Ishikawa (cell line): Measurements from ENCODE around the gene CFAP57.
A peak's percentile ranks its signal among the peaks of the same experiment; 100 is the strongest.

Experiments
- CEBPB ChIP-seq: IDR thresholded peaks from 2 replicates; pipeline ENCODE4 v1.6.1; 2012
- CREB1 ChIP-seq: IDR thresholded peaks from 2 replicates; pipeline ENCODE4 v1.6.1; 2012; ENCODE audit warnings: low read depth
- EGR1 ChIP-seq: IDR thresholded peaks from 2 replicates; pipeline ENCODE4 v1.6.1; 2012
- EP300 ChIP-seq: IDR thresholded peaks from 2 replicates; pipeline ENCODE4 v1.6.1; 2012; ENCODE audit warnings: borderline replicate concordance
- FOXM1 ChIP-seq: IDR thresholded peaks from 2 replicates; pipeline ENCODE4 v1.6.1; 2012; ENCODE audit warnings: low read depth, borderline replicate concordance
- MAX ChIP-seq: IDR thresholded peaks from 2 replicates; pipeline ENCODE4 v1.6.1; 2012
- NFIC ChIP-seq: IDR thresholded peaks from 2 replicates; pipeline ENCODE4 v1.6.1; 2012
- RAD21 ChIP-seq: IDR thresholded peaks from 2 replicates; pipeline ENCODE4 v1.6.1; 2012; ENCODE audit warnings: low read depth
- REST ChIP-seq: IDR thresholded peaks from 2 replicates; pipeline ENCODE4 v1.6.1; 2012; ENCODE audit warnings: low read depth, mild to moderate bottlenecking
- TAF1 ChIP-seq: IDR thresholded peaks from 2 replicates; pipeline ENCODE4 v1.6.1; 2012; ENCODE audit warnings: low read depth, mild to moderate bottlenecking
- TCF12 ChIP-seq: IDR thresholded peaks from 2 replicates; pipeline ENCODE4 v1.6.1; 2012; ENCODE audit warnings: low read depth
- TEAD4 ChIP-seq: IDR thresholded peaks from 2 replicates; pipeline ENCODE4 v1.6.1; 2012
- YY1 ChIP-seq: IDR thresholded peaks from 2 replicates; pipeline ENCODE4 v1.6.1; 2012; ENCODE audit warnings: low read depth
- ZBTB7A ChIP-seq: IDR thresholded peaks from 2 replicates; pipeline ENCODE4 v1.6.1; 2012; ENCODE audit warnings: low read depth
- TF ChIP-seq, protein P1 (sequence below): IDR thresholded peaks from 2 replicates; pipeline ENCODE4 v1.6.1; 2012

Gene CFAP57

GRCh38 chr1:43255438-43256210 is 83.5 kb downstream of the CFAP57 start:
- TF ChIP-seq FOXM1 (no peak), CREB1 (no peak), TEAD4 (no peak), NFIC (no peak), REST (no peak), TAF1 (no peak), CEBPB (no peak), RAD21 (no peak), ZBTB7A (no peak), TCF12 (no peak), MAX (no peak), YY1 (no peak)
- TF ChIP-seq, protein P1, sequence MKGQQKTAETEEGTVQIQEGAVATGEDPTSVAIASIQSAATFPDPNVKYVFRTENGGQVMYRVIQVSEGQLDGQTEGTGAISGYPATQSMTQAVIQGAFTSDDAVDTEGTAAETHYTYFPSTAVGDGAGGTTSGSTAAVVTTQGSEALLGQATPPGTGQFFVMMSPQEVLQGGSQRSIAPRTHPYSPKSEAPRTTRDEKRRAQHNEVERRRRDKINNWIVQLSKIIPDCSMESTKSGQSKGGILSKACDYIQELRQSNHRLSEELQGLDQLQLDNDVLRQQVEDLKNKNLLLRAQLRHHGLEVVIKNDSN = no peak

DNA sequence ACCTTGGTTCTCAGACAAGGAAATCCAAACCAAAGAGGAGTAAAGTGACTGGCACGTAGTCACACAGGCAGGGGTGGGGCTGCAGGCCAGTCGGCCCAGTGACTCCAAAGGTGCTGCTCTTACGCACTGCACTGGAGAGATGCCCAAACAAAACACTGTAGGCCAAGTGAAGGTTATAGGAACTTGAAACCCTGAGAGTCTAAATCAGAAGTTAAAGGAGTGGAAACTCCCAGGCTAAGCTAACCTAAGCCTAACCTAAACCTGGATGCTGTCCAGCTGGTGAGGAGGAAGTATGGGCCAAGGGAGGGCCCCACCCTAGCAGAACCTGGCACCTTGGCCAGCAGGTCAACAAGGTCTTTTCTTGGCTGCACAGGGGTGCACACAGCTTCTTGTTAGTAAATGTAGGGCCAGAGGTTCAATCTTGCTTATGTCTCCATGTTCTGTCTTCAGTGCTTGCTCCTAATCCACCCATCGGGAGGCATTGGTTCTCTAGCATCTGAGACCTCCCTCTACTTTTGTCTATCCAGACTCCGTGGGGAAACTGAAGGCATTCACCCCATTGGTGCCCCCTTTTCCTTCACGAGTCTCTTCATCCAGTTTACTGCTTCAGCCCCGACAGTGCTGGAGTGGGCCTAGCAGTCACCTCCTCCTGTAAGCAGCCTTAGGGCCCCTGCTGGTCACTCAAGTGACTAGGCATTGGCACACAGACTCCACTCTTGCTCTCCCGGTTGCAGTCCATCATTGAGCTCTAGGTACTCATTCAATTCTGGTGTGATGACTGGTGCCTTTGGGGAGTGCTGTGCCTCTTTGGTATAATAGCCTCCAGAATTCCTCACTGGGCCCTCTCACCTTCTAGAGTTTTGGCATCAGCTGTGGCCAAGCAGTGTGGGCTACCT is 84.8 kb downstream of the CFAP57 start:
- TF ChIP-seq FOXM1 = no peak
- TF ChIP-seq NFIC = peak; percentile 32

GRCh38 chr1:43258370-43258769 is 86.2 kb downstream of the CFAP57 start:
- TF ChIP-seq EP300 = no peak
- TF ChIP-seq YY1 = no peak
- TF ChIP-seq MAX = no peak
- TF ChIP-seq CREB1 = no peak
- no peak for TF ChIP-seq RAD21
- no peak for TF ChIP-seq TEAD4
- TF ChIP-seq CEBPB = no peak
- TF ChIP-seq FOXM1 = no peak
- TF ChIP-seq REST = no peak
- no peak for TF ChIP-seq TAF1
- no peak for TF ChIP-seq EGR1
- no peak for TF ChIP-seq NFIC
- TF ChIP-seq TCF12 = no peak
- TF ChIP-seq, protein P1 = no peak
- no peak for TF ChIP-seq ZBTB7A

DNA sequence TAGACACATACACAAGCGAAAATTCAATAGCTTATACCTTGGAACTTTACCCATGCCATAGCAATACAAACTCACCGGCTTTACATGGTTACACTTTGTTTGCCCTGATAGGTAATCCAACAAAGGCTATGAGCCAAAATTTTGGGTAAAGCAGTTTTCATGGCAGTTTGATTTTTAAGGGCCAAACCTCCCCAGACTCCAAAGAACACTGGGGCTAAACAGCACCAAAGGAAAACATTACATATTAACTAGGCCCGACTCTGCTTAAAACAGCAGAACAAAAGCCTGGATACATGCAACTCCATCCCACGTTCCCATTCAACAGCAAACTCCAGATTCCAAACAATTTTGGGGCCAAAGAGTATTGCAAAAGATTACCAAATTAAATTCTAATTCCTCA is 93.3 kb downstream of the CFAP57 start:
- TF ChIP-seq TEAD4 (no peak), EP300 (no peak), TAF1 (no peak), ZBTB7A (no peak), RAD21 (no peak), TCF12 (no peak), EGR1 (no peak), REST (no peak), CEBPB (no peak), YY1 (no peak), FOXM1 (no peak), MAX (no peak), NFIC (no peak)
- TF ChIP-seq, protein P1 = no peak
